Measurements from ENCODE around the gene FCRL2.
"Not testable (repeated sequence)": the region's sequence is repeated elsewhere in the genome, so short reads cannot be mapped to it uniquely, and the experiment has no call there.

FCRL2 gene

GRCh38 chr1:157751283-157751682 is 25.6 kb downstream of the FCRL2 start:
- DNase-seq, result no peak

GRCh38 chr1:157748262-157748817 is 28.6 kb downstream of the FCRL2 start:
- DNase-seq, result no peak

- no peak for DNase-seq
Measured at GRCh38 chr1:157739229-157739901, 37.6 kb downstream of the FCRL2 start.

GRCh38 chr1:157735991-157736390 is 40.9 kb downstream of the FCRL2 start:
- not testable (repeated sequence) for DNase-seq

GRCh38 chr1:157734321-157734720 is 42.6 kb downstream of the FCRL2 start:
- DNase-seq, result no peak

- no peak for DNase-seq
Measured at GRCh38 chr1:157732755-157733154, 44.2 kb downstream of the FCRL2 start.

GRCh38 chr1:157725221-157725577 is 51.7 kb downstream of the FCRL2 start:
- DNase-seq, result no peak

- no peak for DNase-seq
Measured at GRCh38 chr1:157724537-157725220, 52.3 kb downstream of the FCRL2 start.

GRCh38 chr1:157723157-157723556 is 53.8 kb downstream of the FCRL2 start:
- DNase-seq, result no peak

- no peak for DNase-seq
Measured at GRCh38 chr1:157721985-157722384, 54.9 kb downstream of the FCRL2 start.

GRCh38 chr1:157715736-157716135 is 61.2 kb downstream of the FCRL2 start:
- DNase-seq, result no peak

- DNase-seq, result no peak
Measured at GRCh38 chr1:157711802-157712201, 65.1 kb downstream of the FCRL2 start.

- no peak for DNase-seq
Measured at GRCh38 chr1:157704878-157705277, 72.1 kb downstream of the FCRL2 start.

- DNase-seq, result no peak
Measured at GRCh38 chr1:157703981-157704380, 73.0 kb downstream of the FCRL2 start.

GRCh38 chr1:157702308-157702825 is 74.6 kb downstream of the FCRL2 start:
- DNase-seq, result no peak

- no peak for DNase-seq
Measured at GRCh38 chr1:157700732-157701131, 76.2 kb downstream of the FCRL2 start, which contains the start of gene FCRL3. TSS of gene FCRL3 (minus strand) at chr1:157700769. CDS start at chr1:157700489, 280 bp downstream.

- no peak for DNase-seq
Measured at GRCh38 chr1:157700305-157700704, 76.6 kb downstream of the FCRL2 start.

- no peak for DNase-seq
Measured at GRCh38 chr1:157697781-157698569, 79.0 kb downstream of the FCRL2 start.

GRCh38 chr1:157696966-157697628 is 79.8 kb downstream of the FCRL2 start:
- no peak for DNase-seq

All from NCI-H446 treated with DMSO at 0.1 percent for 48 hours (cell line).